SK-N-SH (cell line): ENCODE data around the gene TULP4.

Source experiments
- MXI1 ChIP-seq: IDR thresholded peaks from 2 replicates; pipeline ENCODE4 v1.6.1; 2012; ENCODE audit warnings: mild to moderate bottlenecking, low read depth, low read length, improper control_type of control experiment
- POLR2AphosphoS5 ChIP-seq: IDR thresholded peaks from 2 replicates; pipeline ENCODE4 v1.6.1; 2012; ENCODE audit warnings: low read depth, low read length
- RFX5 ChIP-seq: IDR thresholded peaks from 2 replicates; pipeline ENCODE4 v1.6.1; 2012; ENCODE audit warnings: mild to moderate bottlenecking, improper control_type of control experiment, low read length
- SMC3 ChIP-seq: IDR thresholded peaks from 2 replicates; pipeline ENCODE4 v1.6.1; 2012; ENCODE audit warnings: low read depth, low read length, improper control_type of control experiment
- TF ChIP-seq, protein P1 (sequence below): fragments of 200-600 bp; sonication (generic); IDR thresholded peaks from 2 replicates; pipeline ENCODE4 v1.6.1; 2017; ENCODE audit warnings: antibody characterized with exemption, mild to moderate bottlenecking, moderate library complexity

GRCh38 chr6:158560836-158561320 lies 248.6 kb downstream of the TULP4 start:
- no peak for TF ChIP-seq RFX5
- TF ChIP-seq, protein P1, sequence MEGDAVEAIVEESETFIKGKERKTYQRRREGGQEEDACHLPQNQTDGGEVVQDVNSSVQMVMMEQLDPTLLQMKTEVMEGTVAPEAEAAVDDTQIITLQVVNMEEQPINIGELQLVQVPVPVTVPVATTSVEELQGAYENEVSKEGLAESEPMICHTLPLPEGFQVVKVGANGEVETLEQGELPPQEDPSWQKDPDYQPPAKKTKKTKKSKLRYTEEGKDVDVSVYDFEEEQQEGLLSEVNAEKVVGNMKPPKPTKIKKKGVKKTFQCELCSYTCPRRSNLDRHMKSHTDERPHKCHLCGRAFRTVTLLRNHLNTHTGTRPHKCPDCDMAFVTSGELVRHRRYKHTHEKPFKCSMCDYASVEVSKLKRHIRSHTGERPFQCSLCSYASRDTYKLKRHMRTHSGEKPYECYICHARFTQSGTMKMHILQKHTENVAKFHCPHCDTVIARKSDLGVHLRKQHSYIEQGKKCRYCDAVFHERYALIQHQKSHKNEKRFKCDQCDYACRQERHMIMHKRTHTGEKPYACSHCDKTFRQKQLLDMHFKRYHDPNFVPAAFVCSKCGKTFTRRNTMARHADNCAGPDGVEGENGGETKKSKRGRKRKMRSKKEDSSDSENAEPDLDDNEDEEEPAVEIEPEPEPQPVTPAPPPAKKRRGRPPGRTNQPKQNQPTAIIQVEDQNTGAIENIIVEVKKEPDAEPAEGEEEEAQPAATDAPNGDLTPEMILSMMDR: no peak
- no peak for TF ChIP-seq MXI1
- no peak for TF ChIP-seq SMC3
- TF ChIP-seq POLR2AphosphoS5: no peak
